Right cardiac atrium (tissue), 5 donors: ENCODE results near the gene MLYCD. TPM values are rescaled to one million over a fixed set of nuclear protein-coding genes. Genes with fewer than 3 reads are reported as not detected.

Experiments used
- ATAC-seq, 2 donors: fragments of 200-7000 bp; cut with Tn5 transposase; one replicate each; pipeline versions ENCODE4 v1.8.0 to v1.9.1; 2020; ENCODE audit warnings: moderate library complexity in 2 of 2, mild to moderate bottlenecking in 1 of 2
- DNase-seq, 3 donors: peaks; one replicate each; pipeline ENCODE4 v3.0.0-alpha.2; 2020
- H3K27ac ChIP-seq: one replicate; pipeline ENCODE4 v1.5.1; 2013; ENCODE audit warnings: mild to moderate bottlenecking, low read length, control low read depth, moderate library complexity
- H3K27me3 ChIP-seq: one replicate; pipeline ENCODE4 v1.6.1; 2013; ENCODE audit not compliant: control insufficient read depth, insufficient read depth
- H3K4me1 ChIP-seq: one replicate; pipeline ENCODE4 v1.6.1; 2013; ENCODE audit warnings: low read length; ENCODE audit not compliant: control insufficient read depth, insufficient read depth
- H3K4me3 ChIP-seq: one replicate; pipeline ENCODE4 v1.5.1; 2013; ENCODE audit warnings: low read length, control low read depth
- H3K9me3 ChIP-seq: one replicate; pipeline ENCODE4 v1.6.1; 2013; ENCODE audit warnings: low read length; ENCODE audit not compliant: control insufficient read depth
- WGBS: extraction: QIAGEN DNeasy Blood & Tissue Kit; methylation state at CpG from one replicate; pipeline ENCODE4 v1.1.7; 2013; 5-methylcytosine and 5-hydroxymethylcytosine counted together
- intact Hi-C, 4 donors: fragments of 100-400 bp; cut with DNase I; formaldehyde crosslinking; loops; one replicate each; pipeline versions ENCODE4 v1.11.0 to v1.14.0; 2022 to 2023
- polyA plus RNA-seq: library from polyadenylated mRNA; stranded (reverse); fragments of 200-250 nt; gene quantifications from one replicate; pipeline ENCODE4 v1.2.3, GENCODE V29; 2013
- total RNA-seq, 4 donors: library from RNA; stranded (reverse); fragmentation: NEBNext Ultra II Directional; extraction: Animal tissue kit (Norgen Biotek cat#: 25700); gene quantifications; one replicate each; pipeline ENCODE4 v1.2.1, GENCODE V29; 2021
- donor health status: healthy with polysubstance abuse.
- donor health status: DM: no; HTN: yes; CAD: no.
- donor health status: DM: no; HTN: no; CAD: no.
- donor health status: DM: no; HTN: yes; CAD: no; lungs with severe emphysema.
- donor health status: DM: yes; HTN: yes; CAD: no.

MLYCD gene
- total and polyA plus RNA-seq, 5 donors, result 24.1 to 34.5 (median 27.4) TPM

DNA sequence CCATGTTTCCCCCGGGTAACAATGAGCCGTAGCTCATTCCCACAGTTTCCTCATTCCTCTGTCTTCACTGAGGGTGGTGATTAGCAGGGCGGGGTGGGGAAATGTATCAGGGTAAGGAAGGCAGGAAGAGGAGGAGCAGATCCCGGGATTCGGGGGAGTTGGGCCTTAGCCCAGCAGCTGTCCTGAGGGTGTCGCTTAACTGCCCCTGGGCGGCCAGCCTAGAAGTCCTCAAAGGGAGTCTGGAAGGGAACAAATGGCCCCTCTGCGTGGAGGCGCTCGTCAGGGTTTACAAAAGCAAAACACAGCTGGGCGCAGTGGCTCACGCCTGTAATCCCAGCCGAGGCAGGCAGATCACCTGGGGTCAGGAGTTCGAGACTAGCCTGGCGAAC lies 14.3 kb downstream of the MLYCD start:
- DNase-seq (peak; percentile 81 to 91 (median 89)), ATAC-seq (peak; percentile 93 to 96)
- Histone ChIP-seq H3K4me3 (no peak overlapping the region), H3K9me3 (no peaks in the 10 kb centered on the region), H3K27ac (peak overlapping the region; percentile 94), H3K27me3 (no peaks in the 10 kb centered on the region), H3K4me1 (peaks cover 2% of the 10 kb centered on the region)
- WGBS, result 41% methylated on average over 15 of the region's 15 CpGs
- intact Hi-C loops, result no loop called here

DNA sequence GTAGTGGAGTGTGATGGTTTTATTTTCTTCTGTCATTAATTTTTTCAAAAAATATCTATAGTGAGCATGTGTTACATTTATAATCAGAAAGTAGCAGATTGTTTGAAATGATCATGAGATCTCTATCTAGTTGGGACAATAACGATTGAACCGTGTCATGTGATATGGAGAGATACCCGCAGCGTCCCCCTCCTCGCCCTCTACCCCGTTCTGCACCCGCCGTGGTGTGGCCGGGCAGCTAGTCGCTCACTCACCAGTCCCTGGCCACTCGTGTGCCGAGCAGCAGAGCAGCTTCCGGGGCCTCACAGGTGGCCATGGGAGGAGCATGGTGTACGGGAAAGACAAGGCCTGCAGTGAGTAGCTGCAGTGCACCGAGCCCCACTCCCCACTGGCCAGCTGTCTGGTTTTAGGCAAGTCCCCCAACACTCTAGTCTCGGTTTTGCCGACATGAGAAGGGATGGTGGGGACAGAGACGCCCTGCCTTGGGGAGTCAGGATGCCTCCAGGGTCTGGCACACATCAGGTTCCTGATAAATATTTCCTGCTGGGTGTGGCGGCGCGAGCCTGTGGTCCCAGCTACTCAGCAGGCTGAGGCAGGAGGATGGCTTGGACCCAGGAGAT lies 15.3 kb downstream of the MLYCD start:
- intact Hi-C loops, result no loop called here
- Histone ChIP-seq H3K4me1 (peaks cover 2% of the 10 kb centered on the region), H3K27me3 (no peaks in the 10 kb centered on the region), H3K4me3 (no peak overlapping the region), H3K27ac (no peak overlapping the region), H3K9me3 (no peaks in the 10 kb centered on the region)
- DNase-seq (no peak), ATAC-seq (no peak)
- WGBS, result 91% methylated on average over 21 of the region's 21 CpGs

DNA sequence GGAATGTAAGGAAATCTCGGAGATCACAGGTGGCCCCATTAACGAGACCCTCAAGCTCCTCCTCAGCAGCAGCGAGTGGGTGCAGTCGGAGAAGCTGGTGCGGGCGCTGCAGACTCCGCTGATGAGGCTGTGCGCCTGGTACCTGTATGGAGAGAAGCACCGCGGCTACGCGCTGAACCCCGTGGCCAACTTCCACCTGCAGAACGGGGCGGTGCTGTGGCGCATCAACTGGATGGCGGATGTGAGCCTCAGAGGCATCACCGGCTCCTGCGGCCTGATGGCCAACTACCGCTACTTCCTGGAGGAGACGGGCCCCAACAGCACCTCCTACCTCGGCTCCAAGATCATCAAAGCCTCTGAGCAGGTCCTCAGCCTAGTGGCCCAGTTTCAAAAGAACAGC lies 16.2 kb downstream of the MLYCD start:
- H3K9me3 ChIP-seq, result no peaks in the 10 kb centered on the region
- H3K27me3 ChIP-seq, result no peaks in the 10 kb centered on the region
- no peak overlapping the region for H3K4me3 ChIP-seq
- intact Hi-C loops, result no loop called here
- WGBS, result 95% methylated on average over 22 of the region's 22 CpGs
- peaks cover 2% of the 10 kb centered on the region for H3K4me1 ChIP-seq
- H3K27ac ChIP-seq, result no peak overlapping the region
- DNase-seq (peak in 1 of 3 donors; percentile 54), ATAC-seq (no peak)

DNA sequence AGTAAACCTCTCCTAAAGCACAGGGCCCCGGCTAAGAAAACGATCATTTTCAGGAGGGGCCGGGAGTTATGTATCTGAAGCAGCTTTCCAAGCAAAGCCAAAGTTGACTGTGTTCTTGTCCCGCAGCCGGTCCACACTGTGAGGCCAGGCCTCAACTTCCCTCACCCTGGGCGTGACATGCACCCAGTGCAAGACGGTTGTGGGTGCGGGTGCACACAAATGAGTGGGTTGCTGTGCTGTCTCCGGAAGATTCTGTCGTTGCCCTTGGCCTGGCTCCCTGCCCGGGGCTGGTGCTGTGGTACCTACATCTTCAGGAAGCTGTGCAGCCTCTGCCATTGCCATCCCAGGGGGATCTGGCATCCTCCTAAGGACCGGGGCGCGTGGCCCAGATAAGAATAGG lies 16.6 kb downstream of the MLYCD start:
- Histone ChIP-seq H3K4me1 (peaks cover 2% of the 10 kb centered on the region), H3K27me3 (no peaks in the 10 kb centered on the region), H3K4me3 (no peak overlapping the region), H3K27ac (no peak overlapping the region), H3K9me3 (no peaks in the 10 kb centered on the region)
- no peak for ATAC-seq
- DNase-seq, result peak in 1 of 3 donors; percentile 32
- intact Hi-C loops, result no loop called here
- WGBS, result 91% methylated on average over 14 of the region's 14 CpGs

DNA sequence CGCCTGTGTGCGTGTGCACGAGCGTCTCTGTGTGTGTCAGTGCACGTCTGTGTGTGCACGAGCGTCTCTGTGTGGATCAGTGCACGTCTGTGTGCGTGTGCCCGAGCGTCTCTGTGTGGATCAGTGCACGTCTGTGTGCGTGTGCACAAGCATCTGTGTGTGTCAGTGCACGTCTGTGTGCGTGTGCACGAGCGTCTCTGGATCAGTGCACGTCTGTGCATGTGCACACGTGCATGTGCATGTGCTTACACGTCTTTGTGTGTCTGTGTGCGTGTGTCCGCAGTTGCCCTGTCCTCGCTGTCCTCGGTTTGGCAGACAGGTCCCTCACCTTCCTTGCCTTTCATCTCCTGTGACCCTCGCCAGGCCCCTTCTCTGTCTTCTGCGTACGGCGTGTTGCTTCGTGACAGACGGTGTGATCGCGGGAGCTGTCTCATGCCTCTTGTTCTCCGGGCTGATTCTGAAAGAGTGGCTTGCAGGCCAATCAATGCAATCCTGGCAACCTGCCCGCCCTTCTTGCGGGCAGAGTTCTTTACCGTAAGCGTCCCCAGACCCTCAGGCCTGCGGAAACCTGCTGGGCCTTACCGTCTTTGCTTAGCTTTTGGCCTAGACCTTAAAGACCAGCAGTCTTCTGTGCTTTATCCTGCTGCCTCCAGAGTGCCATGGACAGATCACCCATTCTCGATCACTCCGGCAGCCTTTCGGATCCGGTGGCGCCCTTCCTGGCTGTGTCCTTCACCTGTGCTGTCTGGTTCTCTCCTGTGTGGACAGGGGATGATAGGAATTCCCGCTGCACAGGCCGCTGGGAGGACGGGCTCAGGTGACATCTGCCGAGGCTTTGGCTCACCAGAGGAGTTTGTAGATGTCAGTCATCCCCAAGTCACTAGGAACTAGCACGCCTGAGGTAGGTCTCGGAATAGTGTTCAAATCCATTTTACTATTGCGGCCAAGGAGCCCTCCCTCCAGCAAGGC lies 18.5 kb downstream of the MLYCD start:
- Histone ChIP-seq H3K27ac (no peak overlapping the region), H3K9me3 (no peaks in the 10 kb centered on the region), H3K27me3 (no peaks in the 10 kb centered on the region), H3K4me1 (peaks cover 2% of the 10 kb centered on the region), H3K4me3 (no peak overlapping the region)
- ATAC-seq (no peak), DNase-seq (peak in 1 of 3 donors; percentile 41)
- 97% methylated on average over 51 of the region's 51 CpGs for WGBS
- intact Hi-C loops, result no loop called here

DNA sequence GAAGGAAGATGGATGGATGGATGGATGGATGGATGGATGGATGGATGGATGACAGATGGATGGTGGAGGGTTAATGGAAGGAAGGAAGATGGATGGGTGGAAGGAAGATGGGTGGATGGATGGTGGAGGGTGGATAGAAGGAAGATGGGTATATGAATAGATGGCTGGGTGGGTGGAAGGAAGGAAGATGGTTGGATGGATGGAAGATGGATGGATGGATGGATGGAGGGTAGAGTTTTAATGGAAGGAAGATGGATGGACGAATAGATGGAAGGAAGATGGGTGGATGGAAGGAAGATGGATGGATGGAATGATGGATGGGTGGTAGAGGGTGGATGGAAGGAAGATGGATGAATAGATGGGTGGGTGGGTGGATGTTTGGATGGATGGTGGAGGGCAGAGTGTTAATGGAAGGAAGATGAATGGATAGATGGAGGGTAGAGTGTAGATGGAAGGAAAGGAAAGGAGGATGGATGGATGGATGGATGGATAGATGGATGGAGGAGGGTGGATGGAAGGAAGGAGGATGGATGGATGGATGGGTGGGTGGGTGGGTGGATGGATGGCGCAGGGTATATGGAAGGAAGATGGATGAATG lies 22.1 kb downstream of the MLYCD start:
- intact Hi-C loops, result no loop called here
- DNase-seq, result no peak
- Histone ChIP-seq H3K4me1 (no peaks in the 10 kb centered on the region), H3K4me3 (no peak overlapping the region), H3K9me3 (no peaks in the 10 kb centered on the region), H3K27me3 (no peaks in the 10 kb centered on the region), H3K27ac (no peak overlapping the region)
- ATAC-seq, result no peak
- WGBS, result 94% methylated on average over 2 of the region's 2 CpGs

DNA sequence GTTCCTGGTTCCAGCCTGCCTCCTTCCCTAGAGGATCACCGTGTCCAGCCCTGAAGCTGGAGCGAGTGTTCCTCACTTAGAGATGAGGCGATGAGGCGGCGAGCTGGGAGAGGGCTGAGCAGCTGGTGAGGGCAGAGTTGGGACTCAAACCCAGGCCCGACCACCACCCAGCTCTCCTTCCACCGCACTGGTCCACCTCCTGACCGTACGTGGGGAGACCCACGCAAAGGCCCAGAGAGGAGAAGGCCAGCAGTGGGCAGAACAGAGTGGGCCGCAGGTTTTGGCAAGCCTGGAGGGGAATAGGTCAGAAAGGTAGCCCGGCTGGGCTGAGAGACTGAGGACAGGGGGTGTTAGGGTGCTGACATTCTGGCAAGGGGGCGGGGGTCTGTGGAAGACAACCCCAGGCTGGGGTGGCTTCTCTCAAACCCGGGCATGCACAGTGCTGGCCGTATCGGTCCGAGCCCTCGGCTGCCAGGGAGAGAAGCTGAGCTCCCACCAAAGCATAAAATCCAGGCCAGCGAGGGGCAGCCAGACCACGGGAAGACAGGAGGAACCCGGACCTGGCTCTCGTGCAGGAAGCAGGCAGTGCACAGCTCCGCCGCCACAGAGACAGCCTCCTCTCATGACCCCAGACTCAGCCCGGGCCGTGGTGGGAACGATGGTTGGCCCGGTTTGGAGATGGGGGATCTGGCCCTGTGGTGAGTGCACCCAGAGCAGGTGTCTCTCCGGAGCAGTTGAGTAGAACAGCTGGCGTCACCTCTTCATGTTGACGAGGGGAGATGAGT lies 24.9 kb downstream of the MLYCD start:
- ATAC-seq (no peak), DNase-seq (peak in 1 of 3 donors; percentile 46)
- WGBS, result 85% methylated on average over 31 of the region's 31 CpGs
- H3K27me3 ChIP-seq, result no peaks in the 10 kb centered on the region
- intact Hi-C loops, result no loop called here
- no peak overlapping the region for H3K4me3 ChIP-seq
- H3K4me1 ChIP-seq, result no peaks in the 10 kb centered on the region
- H3K9me3 ChIP-seq, result no peaks in the 10 kb centered on the region
- no peak overlapping the region for H3K27ac ChIP-seq

DNA sequence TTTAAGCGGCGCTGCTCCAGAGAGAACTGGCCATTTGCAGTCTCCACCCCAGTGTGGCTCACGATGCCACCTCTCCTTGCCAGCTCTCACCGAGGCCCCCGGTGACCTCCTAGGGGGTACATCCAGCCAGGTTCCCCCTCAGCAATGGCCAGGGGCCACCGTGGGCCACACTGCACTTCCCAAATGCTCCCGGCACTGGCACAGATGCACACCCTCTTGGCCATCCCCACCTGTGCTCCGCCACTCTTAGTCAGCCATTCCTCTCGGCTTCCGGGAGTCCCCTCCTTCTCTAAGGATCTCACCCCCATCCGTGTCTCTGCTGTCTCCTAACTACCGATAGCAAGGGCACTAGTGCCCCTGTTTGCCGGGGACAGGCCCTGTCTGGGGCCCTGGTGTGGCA lies 25.8 kb downstream of the MLYCD start:
- DNase-seq (peak in 1 of 3 donors; percentile 28), ATAC-seq (no peak)
- no peak overlapping the region for H3K27ac ChIP-seq
- intact Hi-C loops, result no loop called here
- no peaks in the 10 kb centered on the region for H3K27me3 ChIP-seq
- H3K4me3 ChIP-seq, result no peak overlapping the region
- H3K4me1 ChIP-seq, result no peaks in the 10 kb centered on the region
- 87% methylated on average over 13 of the region's 13 CpGs for WGBS
- H3K9me3 ChIP-seq, result no peaks in the 10 kb centered on the region

DNA sequence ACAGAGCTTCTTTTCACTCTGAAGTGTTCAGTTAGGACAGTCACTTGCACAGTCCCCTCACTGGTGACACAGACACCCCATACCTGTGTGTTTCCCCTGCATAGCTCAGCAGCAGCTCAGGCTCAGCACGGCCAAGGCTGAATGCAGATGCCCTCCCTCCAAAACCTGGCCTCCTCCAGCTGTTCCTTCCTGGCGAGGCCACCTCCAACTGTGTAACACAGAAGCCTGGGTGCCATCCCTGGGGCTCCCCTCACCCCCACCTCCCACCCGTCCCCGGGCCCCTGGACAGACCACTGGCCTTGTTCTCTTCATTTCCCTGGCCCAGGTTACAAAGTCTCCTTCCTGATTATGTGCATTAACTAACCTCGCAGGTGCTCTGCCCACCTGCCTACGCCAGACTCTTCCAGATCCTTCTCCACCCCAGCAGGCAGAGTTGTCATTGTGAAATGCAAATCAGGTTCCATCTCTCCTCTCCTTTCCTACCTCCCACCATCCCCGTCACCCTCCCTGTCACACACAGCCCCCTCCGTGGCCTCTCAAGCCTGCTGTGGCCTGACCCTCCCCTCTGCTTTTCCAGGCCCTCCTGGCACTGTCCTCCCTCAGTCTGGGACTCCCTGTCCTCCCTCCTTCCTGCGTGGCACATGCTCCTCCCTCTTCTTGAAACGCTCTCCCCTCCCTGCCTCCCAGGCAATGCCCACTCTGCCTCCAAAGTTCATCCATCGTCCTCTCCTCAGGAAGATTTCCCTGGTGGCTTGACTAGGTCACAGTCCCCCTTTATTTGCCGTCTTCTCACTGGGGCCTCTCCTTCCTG lies 26.4 kb downstream of the MLYCD start:
- no peak for ATAC-seq
- WGBS, result 85% methylated on average over 12 of the region's 12 CpGs

More for the DNA sequence above, 26.4 kb downstream of the MLYCD start:
- Histone ChIP-seq H3K4me3 (no peak overlapping the region), H3K27me3 (no peaks in the 10 kb centered on the region), H3K27ac (no peak overlapping the region), H3K9me3 (no peaks in the 10 kb centered on the region), H3K4me1 (no peaks in the 10 kb centered on the region)
- DNase-seq, result peak in 1 of 3 donors; percentile 39
- intact Hi-C loops, result no loop called here
